Mucosa of stomach (tissue), 1 donor: Measurements from ENCODE around the gene TBCEL.

Source experiments
- H3K27me3 ChIP-seq: one replicate; pipeline ENCODE4 v1.7.0; 2013; ENCODE audit warnings: mild to moderate bottlenecking, low read length; ENCODE audit not compliant: control insufficient read depth, insufficient read depth
- H3K36me3 ChIP-seq: one replicate; pipeline ENCODE4 v1.7.0; 2013; ENCODE audit warnings: low read length; ENCODE audit not compliant: control insufficient read depth, insufficient read depth
- H3K4me1 ChIP-seq: one replicate; pipeline ENCODE4 v1.7.0; 2013; ENCODE audit warnings: mild to moderate bottlenecking, low read length; ENCODE audit not compliant: control insufficient read depth, insufficient read depth
- H3K4me3 ChIP-seq: one replicate; pipeline ENCODE4 v1.7.0; 2013; ENCODE audit warnings: low read length
- H3K9ac ChIP-seq: one replicate; pipeline ENCODE4 v1.7.0; 2013; ENCODE audit warnings: mild to moderate bottlenecking, low read length, moderate library complexity
- H3K9me3 ChIP-seq: one replicate; pipeline ENCODE4 v1.7.0; 2013; ENCODE audit warnings: mild to moderate bottlenecking, low read length, moderate library complexity; ENCODE audit not compliant: control insufficient read depth
- donor health status: Pancreatic carcinoma.

Gene TBCEL

DNA sequence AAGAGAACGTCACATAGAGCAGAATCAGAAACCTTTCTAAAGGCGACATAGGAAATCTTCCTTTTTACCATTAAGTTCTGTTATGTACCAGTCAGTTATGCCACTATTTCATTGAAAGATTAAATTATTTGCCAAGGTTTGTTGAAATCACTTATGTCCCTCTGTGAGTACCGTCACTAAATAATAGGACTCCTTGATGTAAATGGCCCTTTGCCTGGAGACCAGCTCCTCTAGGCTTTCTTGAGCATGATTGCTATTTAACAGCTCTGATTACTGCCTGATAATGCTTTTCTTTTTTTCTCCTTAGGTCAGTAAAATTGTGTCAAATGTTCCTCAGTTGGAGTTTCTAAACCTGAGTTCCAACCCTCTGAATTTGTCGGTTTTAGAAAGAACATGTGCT is 29.3 kb downstream of the TBCEL start:
- Histone ChIP-seq H3K36me3 (no peaks in the 10 kb centered on the region), H3K27me3 (no peaks in the 10 kb centered on the region), H3K4me3 (no peak overlapping the region), H3K9me3 (no peaks in the 10 kb centered on the region), H3K9ac (no peak overlapping the region), H3K4me1 (peaks cover 8% of the 10 kb centered on the region)

DNA sequence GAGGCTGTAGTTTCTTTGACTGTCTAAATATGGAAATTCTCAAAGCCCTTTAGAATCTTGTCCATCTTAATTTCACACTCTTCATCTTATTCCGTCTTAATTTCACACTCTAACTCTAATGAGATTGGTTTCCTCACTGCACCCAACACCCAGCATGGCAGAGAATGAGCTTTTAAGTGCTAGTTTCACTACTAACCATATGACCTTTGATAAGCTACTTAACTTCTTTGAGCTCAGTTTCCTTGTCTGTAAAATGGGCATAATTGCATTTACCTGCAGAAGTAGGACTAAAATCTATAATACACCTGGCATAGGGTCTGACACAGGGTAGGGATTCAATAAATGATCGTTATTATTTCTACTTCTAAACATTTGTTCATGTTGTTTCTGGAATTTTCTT is 30.4 kb downstream of the TBCEL start:
- H3K27me3 ChIP-seq, result no peaks in the 10 kb centered on the region
- H3K9ac ChIP-seq, result no peak overlapping the region
- no peaks in the 10 kb centered on the region for H3K4me1 ChIP-seq
- no peaks in the 10 kb centered on the region for H3K36me3 ChIP-seq
- no peak overlapping the region for H3K4me3 ChIP-seq
- no peaks in the 10 kb centered on the region for H3K9me3 ChIP-seq

DNA sequence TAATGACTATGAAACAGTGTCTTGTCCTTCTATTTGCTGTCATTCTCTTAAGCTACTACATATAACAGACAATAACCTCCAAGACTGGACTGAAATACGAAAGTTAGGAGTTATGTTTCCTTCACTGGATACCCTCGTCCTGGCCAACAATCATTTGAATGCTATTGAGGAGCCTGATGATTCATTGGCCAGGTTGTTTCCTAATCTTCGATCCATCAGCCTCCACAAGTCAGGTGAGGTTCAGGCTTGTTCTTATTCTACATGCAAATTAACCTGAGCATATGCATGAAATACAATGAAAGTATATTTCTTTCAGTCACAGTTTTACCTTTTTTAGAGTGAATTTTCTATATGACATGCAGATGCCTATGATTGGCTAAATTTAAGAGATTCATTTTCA is 31.2 kb downstream of the TBCEL start:
- Histone ChIP-seq H3K9ac (no peak overlapping the region), H3K9me3 (no peaks in the 10 kb centered on the region), H3K27me3 (no peaks in the 10 kb centered on the region), H3K4me3 (no peak overlapping the region), H3K4me1 (no peaks in the 10 kb centered on the region), H3K36me3 (no peaks in the 10 kb centered on the region)

DNA sequence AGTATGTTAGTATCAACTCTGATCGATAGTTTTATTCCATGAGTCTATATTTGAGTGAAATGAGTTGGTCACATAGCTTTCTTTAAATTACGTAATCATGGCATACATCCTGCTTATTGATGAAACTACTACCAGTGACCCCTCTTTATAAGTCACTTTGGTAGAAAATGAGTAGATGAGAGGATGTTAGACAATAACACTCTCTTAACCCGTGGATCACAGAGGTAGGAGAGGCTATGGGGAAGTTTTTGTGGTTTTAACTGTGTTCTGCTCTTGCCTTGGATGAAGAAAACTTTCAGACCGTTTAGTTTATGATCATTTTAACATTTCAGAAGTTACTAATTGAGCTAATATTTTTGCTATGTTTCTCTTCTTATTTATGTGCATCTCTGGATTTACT is 34.0 kb downstream of the TBCEL start:
- no peaks in the 10 kb centered on the region for H3K9me3 ChIP-seq
- H3K27me3 ChIP-seq, result no peaks in the 10 kb centered on the region
- H3K36me3 ChIP-seq, result no peaks in the 10 kb centered on the region
- no peaks in the 10 kb centered on the region for H3K4me1 ChIP-seq
- no peak overlapping the region for H3K4me3 ChIP-seq
- H3K9ac ChIP-seq, result no peak overlapping the region

DNA sequence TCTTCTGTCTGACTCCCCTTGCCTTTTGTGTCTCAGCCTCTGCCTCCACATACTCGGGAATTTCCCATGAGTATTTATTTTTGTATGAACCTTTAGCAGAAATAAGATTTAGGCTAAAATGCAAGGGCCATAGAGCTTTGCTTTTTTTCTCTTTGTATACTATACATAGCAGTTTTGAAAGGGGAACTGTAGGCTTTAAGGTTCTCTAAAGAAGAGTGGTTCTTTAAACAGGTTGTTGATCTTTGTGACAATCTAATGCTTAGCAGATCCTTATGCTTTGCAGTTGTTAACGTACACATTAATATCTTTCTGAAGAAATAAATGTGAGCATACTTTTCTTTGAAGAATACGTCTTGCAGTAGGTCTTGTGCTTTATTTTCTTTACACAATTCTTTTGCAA is 35.0 kb downstream of the TBCEL start:
- Histone ChIP-seq H3K27me3 (no peaks in the 10 kb centered on the region), H3K9ac (no peak overlapping the region), H3K9me3 (no peaks in the 10 kb centered on the region), H3K36me3 (no peaks in the 10 kb centered on the region), H3K4me1 (no peaks in the 10 kb centered on the region), H3K4me3 (no peak overlapping the region)

DNA sequence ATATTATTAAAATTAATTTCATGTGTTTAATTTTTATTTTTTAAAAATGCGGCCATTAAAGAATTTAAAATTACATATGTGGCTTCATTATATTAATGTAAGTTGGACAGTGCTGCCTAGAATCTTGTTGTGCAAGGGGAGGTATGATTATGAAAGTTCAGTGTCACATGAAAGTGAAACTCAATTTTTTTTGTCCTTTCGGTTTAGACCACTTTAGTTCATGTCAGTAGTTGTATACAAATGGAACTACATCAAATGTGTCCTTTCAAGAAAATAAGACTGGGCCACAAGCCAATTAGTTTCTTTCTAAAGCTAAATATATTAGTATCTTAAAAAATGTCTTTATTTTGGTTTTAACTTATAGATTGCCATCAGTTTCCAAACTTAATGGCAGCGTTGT is 35.7 kb downstream of the TBCEL start:
- no peak overlapping the region for H3K4me3 ChIP-seq
- H3K36me3 ChIP-seq, result no peaks in the 10 kb centered on the region
- H3K4me1 ChIP-seq, result no peaks in the 10 kb centered on the region

DNA sequence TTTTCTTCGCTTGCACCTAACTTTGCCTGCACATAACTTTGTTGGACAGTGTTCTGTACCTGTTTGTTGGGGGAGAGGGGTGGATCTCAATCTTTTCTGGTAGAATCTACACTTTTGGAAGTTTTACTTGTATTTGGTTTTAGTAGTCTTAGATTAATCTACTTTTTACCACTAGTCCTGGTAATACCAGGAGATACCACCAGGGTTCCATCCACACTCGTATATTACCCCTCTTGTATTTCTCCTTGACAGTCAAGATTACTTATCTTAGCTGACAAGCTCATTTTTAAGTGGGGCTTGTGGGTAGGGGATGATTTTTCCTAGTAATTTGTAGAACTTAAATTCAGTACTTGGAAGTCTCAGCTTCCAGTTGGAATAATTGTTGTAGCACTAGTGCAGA is 39.8 kb downstream of the TBCEL start:
- Histone ChIP-seq H3K9me3 (no peaks in the 10 kb centered on the region), H3K27me3 (no peaks in the 10 kb centered on the region), H3K9ac (no peak overlapping the region), H3K4me3 (no peak overlapping the region), H3K4me1 (no peaks in the 10 kb centered on the region), H3K36me3 (no peaks in the 10 kb centered on the region)

More for the DNA sequence above, 35.7 kb downstream of the TBCEL start:
- Histone ChIP-seq H3K9ac (no peak overlapping the region), H3K27me3 (no peaks in the 10 kb centered on the region), H3K9me3 (no peaks in the 10 kb centered on the region)

DNA sequence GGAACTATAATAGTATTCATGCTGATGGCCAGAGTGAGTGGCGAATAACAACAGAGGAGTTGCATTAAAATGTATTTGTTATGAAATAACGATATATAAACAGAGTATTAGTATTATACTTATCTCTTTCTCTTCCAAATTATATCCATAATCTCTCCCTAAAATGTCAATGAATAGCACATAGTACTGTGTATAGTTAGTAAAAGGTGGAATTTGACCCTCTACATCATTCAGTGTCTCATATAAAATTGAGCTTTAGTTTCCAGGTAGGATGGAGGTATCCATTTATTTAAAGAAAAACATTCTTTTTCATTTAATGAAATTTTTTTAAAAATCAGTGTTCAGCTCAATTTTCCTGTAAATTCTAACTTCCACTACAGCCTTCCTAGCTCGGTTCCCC is 42.7 kb downstream of the TBCEL start:
- no peaks in the 10 kb centered on the region for H3K36me3 ChIP-seq
- no peaks in the 10 kb centered on the region for H3K9me3 ChIP-seq
- no peak overlapping the region for H3K9ac ChIP-seq
- no peak overlapping the region for H3K4me3 ChIP-seq
- no peaks in the 10 kb centered on the region for H3K4me1 ChIP-seq
- H3K27me3 ChIP-seq, result no peaks in the 10 kb centered on the region

DNA sequence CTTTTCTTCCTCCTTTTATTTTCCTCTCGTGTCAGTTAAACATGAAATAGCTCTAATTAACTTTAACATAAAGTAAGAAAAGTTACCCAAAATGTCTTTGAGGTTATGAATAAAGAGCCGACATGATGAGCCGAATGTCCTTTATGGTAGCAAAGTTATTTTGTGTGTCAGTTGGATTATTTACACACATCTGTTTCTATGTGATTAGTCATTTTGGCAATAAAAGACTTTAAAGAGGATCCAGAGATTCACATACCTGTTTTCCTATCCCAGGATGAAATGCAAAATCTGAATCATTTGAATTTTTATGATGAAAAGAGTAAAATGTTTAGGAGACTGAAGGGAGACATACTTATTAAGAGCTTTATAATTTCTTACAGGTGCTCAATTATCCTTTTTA is 43.1 kb downstream of the TBCEL start:
- H3K9me3 ChIP-seq, result no peaks in the 10 kb centered on the region
- H3K36me3 ChIP-seq, result no peaks in the 10 kb centered on the region
- H3K4me3 ChIP-seq, result no peak overlapping the region
- no peaks in the 10 kb centered on the region for H3K4me1 ChIP-seq
- H3K9ac ChIP-seq, result no peak overlapping the region
- no peaks in the 10 kb centered on the region for H3K27me3 ChIP-seq

DNA sequence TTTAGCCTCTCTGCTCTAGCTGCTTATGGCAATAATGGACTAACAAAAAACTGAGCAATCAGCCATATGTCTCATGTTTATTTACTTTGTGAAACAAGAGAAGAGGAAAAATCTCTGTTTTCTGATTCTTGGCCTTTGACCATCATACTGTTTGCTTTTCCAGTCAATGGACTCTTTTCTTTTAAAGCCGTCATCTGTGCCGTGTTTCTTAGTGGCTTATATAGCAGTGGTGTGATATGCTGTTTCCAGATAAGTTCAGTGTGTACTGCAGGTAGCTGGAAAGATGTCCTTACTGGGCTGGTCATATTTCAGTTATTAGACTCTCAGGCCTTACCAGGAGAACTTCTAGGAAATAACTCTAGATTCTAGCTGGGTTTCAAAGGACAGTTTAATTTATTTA is 43.6 kb downstream of the TBCEL start:
- Histone ChIP-seq H3K4me3 (no peak overlapping the region), H3K9me3 (no peaks in the 10 kb centered on the region), H3K36me3 (no peaks in the 10 kb centered on the region), H3K9ac (no peak overlapping the region), H3K27me3 (no peaks in the 10 kb centered on the region), H3K4me1 (no peaks in the 10 kb centered on the region)

DNA sequence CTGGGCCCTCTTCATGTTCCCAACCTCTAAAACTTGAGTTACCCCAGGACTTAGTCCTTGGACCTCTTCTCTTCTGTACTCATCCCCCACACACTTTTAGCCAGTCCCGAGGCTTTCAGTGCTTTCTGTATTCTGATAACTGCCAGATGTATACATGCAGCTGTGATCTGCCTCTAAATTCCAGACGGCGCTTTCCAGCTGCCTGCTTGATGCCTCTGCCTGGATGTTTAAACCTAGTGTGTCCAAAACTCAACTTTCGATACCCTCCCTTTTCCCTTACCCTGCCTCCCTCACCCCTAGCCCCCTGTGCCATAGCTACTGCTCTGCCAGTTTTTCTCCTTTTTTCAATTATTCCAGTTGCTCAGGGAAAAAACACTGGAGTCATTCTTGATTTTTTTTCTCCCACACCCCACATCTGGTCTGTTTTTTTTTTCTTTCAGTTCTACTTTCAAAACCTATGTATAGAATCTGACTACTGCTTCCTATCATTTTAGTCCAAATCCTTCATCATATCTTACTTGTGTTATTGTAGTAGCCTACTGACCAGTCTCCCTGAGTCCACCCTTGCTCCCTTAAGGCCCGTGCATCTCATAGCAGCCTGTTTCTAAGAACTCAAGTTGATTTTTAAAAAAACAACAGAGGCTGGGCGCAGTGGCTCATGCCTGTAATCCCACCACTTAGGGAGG is 44.2 kb downstream of the TBCEL start:
- Histone ChIP-seq H3K27me3 (no peaks in the 10 kb centered on the region), H3K9ac (no peak overlapping the region), H3K9me3 (no peaks in the 10 kb centered on the region), H3K36me3 (no peaks in the 10 kb centered on the region), H3K4me1 (no peaks in the 10 kb centered on the region), H3K4me3 (no peak overlapping the region)

DNA sequence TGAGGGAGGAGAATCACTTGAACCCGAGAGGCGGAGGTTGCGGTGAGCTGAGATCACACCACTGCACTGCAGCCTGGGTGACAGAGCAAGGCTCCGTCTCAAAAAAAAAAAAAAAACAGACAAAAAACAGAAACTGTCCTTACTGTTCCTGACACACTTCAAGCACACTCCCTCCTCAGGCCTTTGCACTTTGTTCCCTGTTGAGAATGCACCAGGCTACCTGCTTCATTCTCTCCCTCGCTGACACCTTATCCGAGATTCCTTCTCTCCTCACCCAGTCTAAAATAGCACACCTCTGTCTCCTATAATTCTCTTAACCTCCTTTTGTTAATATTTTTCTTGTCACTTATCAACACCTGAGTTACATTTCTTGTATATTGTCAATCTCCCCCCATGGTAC is 44.9 kb downstream of the TBCEL start:
- Histone ChIP-seq H3K4me3 (no peak overlapping the region), H3K36me3 (no peaks in the 10 kb centered on the region), H3K27me3 (no peaks in the 10 kb centered on the region), H3K4me1 (no peaks in the 10 kb centered on the region), H3K9me3 (no peaks in the 10 kb centered on the region), H3K9ac (no peak overlapping the region)
